HEK293 (cell line): Measurements from ENCODE around the gene GLTP.

Source experiments
- BCL6B ChIP-seq: fragments of 450-650 bp; formaldehyde crosslinking; IDR thresholded peaks from 2 replicates; pipeline ENCODE4 v1.5.1; 2017; ENCODE audit warnings: missing biosample characterization, missing genetic modification characterization
- GLIS1 ChIP-seq: fragments of 450-650 bp; formaldehyde crosslinking; IDR thresholded peaks from 2 replicates; pipeline ENCODE4 v1.5.1; 2016; ENCODE audit warnings: missing biosample characterization, missing genetic modification characterization
- INSM2 ChIP-seq: fragments of 450-650 bp; formaldehyde crosslinking; IDR thresholded peaks from 2 replicates; pipeline ENCODE4 v1.5.1; 2016; ENCODE audit warnings: missing biosample characterization, missing genetic modification characterization
- KLF9 ChIP-seq: fragments of 450-650 bp; formaldehyde crosslinking; IDR thresholded peaks from 2 replicates; pipeline ENCODE4 v1.5.1; 2016; ENCODE audit warnings: missing biosample characterization, missing genetic modification characterization, low read depth
- MYNN ChIP-seq: fragments of 450-650 bp; formaldehyde crosslinking; IDR thresholded peaks from 2 replicates; pipeline ENCODE4 v1.5.1; 2016; ENCODE audit warnings: missing biosample characterization, missing genetic modification characterization, borderline replicate concordance
- ZBTB7A ChIP-seq: fragments of 450-650 bp; formaldehyde crosslinking; IDR thresholded peaks from 2 replicates; pipeline ENCODE4 v1.5.1; 2016; ENCODE audit warnings: low read depth, missing biosample characterization, missing genetic modification characterization
- ZNF146 ChIP-seq: fragments of 450-650 bp; formaldehyde crosslinking; IDR thresholded peaks from 2 replicates; pipeline ENCODE4 v1.5.1; 2016; ENCODE audit warnings: missing biosample characterization, missing genetic modification characterization
- ZNF174 ChIP-seq: fragments of 450-650 bp; formaldehyde crosslinking; IDR thresholded peaks from 2 replicates; pipeline ENCODE4 v1.5.0; 2017; ENCODE audit warnings: missing biosample characterization, mild to moderate bottlenecking, missing genetic modification characterization
- ZNF175 ChIP-seq: fragments of 450-650 bp; formaldehyde crosslinking; IDR thresholded peaks from 2 replicates; pipeline ENCODE4 v1.5.1; 2016; ENCODE audit warnings: missing biosample characterization, missing genetic modification characterization
- ZNF18 ChIP-seq: fragments of 450-650 bp; formaldehyde crosslinking; IDR thresholded peaks from 2 replicates; pipeline ENCODE4 v1.5.1; 2016; ENCODE audit warnings: missing biosample characterization, missing genetic modification characterization
- ZNF266 ChIP-seq: fragments of 450-650 bp; formaldehyde crosslinking; IDR thresholded peaks from 2 replicates; pipeline ENCODE4 v1.5.1; 2016; ENCODE audit warnings: missing biosample characterization, missing genetic modification characterization, low read depth
- ZNF280C ChIP-seq: fragments of 450-650 bp; formaldehyde crosslinking; IDR thresholded peaks from 2 replicates; pipeline ENCODE4 v1.5.1; 2016; ENCODE audit warnings: missing biosample characterization, missing genetic modification characterization
- ZNF292 ChIP-seq: fragments of 450-650 bp; formaldehyde crosslinking; IDR thresholded peaks from 2 replicates; pipeline ENCODE4 v1.5.1; 2016; ENCODE audit warnings: low read depth, missing biosample characterization, missing genetic modification characterization, borderline replicate concordance
- ZNF426 ChIP-seq: fragments of 450-650 bp; formaldehyde crosslinking; IDR thresholded peaks from 2 replicates; pipeline ENCODE4 v1.5.1; 2017; ENCODE audit warnings: missing biosample characterization, missing genetic modification characterization, mild to moderate bottlenecking, inconsistent platforms, moderate library complexity
- ZNF530 ChIP-seq: fragments of 450-650 bp; formaldehyde crosslinking; IDR thresholded peaks from 2 replicates; pipeline ENCODE4 v1.5.1; 2016; ENCODE audit warnings: low read depth, missing biosample characterization, missing genetic modification characterization
- ZNF548 ChIP-seq: fragments of 450-650 bp; formaldehyde crosslinking; IDR thresholded peaks from 2 replicates; pipeline ENCODE4 v1.5.1; 2016; ENCODE audit warnings: missing biosample characterization, missing genetic modification characterization
- ZNF549 ChIP-seq: fragments of 450-650 bp; IDR thresholded peaks from 2 replicates; pipeline ENCODE4 v1.5.1; 2018; ENCODE audit warnings: missing biosample characterization, missing genetic modification characterization, mild to moderate bottlenecking, inconsistent platforms, moderate library complexity
- ZNF571 ChIP-seq: fragments of 450-650 bp; formaldehyde crosslinking; IDR thresholded peaks from 2 replicates; pipeline ENCODE4 v1.5.0; 2017; ENCODE audit warnings: missing biosample characterization, missing genetic modification characterization
- ZNF664 ChIP-seq: fragments of 450-650 bp; formaldehyde crosslinking; IDR thresholded peaks from 2 replicates; pipeline ENCODE4 v1.5.1; 2016; ENCODE audit warnings: missing biosample characterization, missing genetic modification characterization
- ZNF701 ChIP-seq: fragments of 450-650 bp; formaldehyde crosslinking; IDR thresholded peaks from 2 replicates; pipeline ENCODE4 v1.5.1; 2016; ENCODE audit warnings: missing biosample characterization, missing genetic modification characterization
- TF ChIP-seq, protein P1 (sequence below): fragments of 450-650 bp; formaldehyde crosslinking; IDR thresholded peaks from 2 replicates; pipeline ENCODE4 v1.5.1; 2016; ENCODE audit warnings: missing biosample characterization, missing genetic modification characterization, borderline replicate concordance
- TF ChIP-seq, protein P2 (sequence below): fragments of 450-650 bp; formaldehyde crosslinking; IDR thresholded peaks from 2 replicates; pipeline ENCODE4 v1.5.1; 2016; ENCODE audit warnings: missing biosample characterization, missing genetic modification characterization, borderline replicate concordance

The GLTP gene

GRCh38 chr12:109880043-109880931, at the start of gene GLTP (continued):
- TF ChIP-seq ZNF266 (tag by site-specific recombination) (no peak), ZNF146 (no peak), BCL6B (tag by site-specific recombination) (no peak), ZNF530 (tag by site-specific recombination) (no peak), ZNF426 (no peak), ZBTB7A (tag by site-specific recombination) (peak; percentile 59; the same call in 1 of the 2 replicates), GLIS1 (tag by site-specific recombination) (0 out of 2 replicates have a peak, but pooled peaks have one; percentile 16), ZNF18 (tag by site-specific recombination) (no peak), ZNF664 (no peak; the same call in 1 of the 2 replicates), ZNF174 (tag by site-specific recombination) (no peak), ZNF292 (tag by site-specific recombination) (no peak), ZNF175 (tag by site-specific recombination) (no peak), MYNN (tag by site-specific recombination) (no peak), KLF9 (tag by site-specific recombination) (peak; percentile 49; the same call in 1 of the 2 replicates), ZNF701 (tag by site-specific recombination) (no peak), ZNF549 (tag by site-specific recombination) (no peak), ZNF548 (no peak), ZNF280C (tag by site-specific recombination) (no peak), ZNF571 (no peak), INSM2 (tag by site-specific recombination) (peak; percentile 50; the same call in 1 of the 2 replicates)
- TF ChIP-seq, protein P1, sequence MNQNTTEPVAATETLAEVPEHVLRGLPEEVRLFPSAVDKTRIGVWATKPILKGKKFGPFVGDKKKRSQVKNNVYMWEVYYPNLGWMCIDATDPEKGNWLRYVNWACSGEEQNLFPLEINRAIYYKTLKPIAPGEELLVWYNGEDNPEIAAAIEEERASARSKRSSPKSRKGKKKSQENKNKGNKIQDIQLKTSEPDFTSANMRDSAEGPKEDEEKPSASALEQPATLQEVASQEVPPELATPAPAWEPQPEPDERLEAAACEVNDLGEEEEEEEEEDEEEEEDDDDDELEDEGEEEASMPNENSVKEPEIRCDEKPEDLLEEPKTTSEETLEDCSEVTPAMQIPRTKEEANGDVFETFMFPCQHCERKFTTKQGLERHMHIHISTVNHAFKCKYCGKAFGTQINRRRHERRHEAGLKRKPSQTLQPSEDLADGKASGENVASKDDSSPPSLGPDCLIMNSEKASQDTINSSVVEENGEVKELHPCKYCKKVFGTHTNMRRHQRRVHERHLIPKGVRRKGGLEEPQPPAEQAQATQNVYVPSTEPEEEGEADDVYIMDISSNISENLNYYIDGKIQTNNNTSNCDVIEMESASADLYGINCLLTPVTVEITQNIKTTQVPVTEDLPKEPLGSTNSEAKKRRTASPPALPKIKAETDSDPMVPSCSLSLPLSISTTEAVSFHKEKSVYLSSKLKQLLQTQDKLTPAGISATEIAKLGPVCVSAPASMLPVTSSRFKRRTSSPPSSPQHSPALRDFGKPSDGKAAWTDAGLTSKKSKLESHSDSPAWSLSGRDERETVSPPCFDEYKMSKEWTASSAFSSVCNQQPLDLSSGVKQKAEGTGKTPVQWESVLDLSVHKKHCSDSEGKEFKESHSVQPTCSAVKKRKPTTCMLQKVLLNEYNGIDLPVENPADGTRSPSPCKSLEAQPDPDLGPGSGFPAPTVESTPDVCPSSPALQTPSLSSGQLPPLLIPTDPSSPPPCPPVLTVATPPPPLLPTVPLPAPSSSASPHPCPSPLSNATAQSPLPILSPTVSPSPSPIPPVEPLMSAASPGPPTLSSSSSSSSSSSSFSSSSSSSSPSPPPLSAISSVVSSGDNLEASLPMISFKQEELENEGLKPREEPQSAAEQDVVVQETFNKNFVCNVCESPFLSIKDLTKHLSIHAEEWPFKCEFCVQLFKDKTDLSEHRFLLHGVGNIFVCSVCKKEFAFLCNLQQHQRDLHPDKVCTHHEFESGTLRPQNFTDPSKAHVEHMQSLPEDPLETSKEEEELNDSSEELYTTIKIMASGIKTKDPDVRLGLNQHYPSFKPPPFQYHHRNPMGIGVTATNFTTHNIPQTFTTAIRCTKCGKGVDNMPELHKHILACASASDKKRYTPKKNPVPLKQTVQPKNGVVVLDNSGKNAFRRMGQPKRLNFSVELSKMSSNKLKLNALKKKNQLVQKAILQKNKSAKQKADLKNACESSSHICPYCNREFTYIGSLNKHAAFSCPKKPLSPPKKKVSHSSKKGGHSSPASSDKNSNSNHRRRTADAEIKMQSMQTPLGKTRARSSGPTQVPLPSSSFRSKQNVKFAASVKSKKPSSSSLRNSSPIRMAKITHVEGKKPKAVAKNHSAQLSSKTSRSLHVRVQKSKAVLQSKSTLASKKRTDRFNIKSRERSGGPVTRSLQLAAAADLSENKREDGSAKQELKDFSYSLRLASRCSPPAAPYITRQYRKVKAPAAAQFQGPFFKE (tag by site-specific recombination), result no peak
- TF ChIP-seq, protein P2, sequence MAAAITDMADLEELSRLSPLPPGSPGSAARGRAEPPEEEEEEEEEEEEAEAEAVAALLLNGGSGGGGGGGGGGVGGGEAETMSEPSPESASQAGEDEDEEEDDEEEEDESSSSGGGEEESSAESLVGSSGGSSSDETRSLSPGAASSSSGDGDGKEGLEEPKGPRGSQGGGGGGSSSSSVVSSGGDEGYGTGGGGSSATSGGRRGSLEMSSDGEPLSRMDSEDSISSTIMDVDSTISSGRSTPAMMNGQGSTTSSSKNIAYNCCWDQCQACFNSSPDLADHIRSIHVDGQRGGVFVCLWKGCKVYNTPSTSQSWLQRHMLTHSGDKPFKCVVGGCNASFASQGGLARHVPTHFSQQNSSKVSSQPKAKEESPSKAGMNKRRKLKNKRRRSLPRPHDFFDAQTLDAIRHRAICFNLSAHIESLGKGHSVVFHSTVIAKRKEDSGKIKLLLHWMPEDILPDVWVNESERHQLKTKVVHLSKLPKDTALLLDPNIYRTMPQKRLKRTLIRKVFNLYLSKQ (tag by site-specific recombination), result 0 out of 2 replicates have a peak, but pooled peaks have one; percentile 4
